NCI-H2107 treated with DMSO at 0.1 percent for 48 hours (cell line): ENCODE results near the gene ATAD3C.
"Not testable (repeated sequence)": the region's sequence is repeated elsewhere in the genome, so short reads cannot be mapped to it uniquely, and the experiment has no call there.

Experiments used
- DNase-seq: peaks from one replicate; lab custom pipeline; 2025; ENCODE audit not compliant: unreplicated experiment; lab: John Stamatoyannopoulos, UW

The ATAD3C gene

GRCh38 chr1:1449099-1449739, at the start of gene ATAD3C:
Gene ATAD3C (plus strand): TSS chr1:1449689. CDS start chr1:1450684, 995 bp downstream.
- DNase-seq = no peak

DNA sequence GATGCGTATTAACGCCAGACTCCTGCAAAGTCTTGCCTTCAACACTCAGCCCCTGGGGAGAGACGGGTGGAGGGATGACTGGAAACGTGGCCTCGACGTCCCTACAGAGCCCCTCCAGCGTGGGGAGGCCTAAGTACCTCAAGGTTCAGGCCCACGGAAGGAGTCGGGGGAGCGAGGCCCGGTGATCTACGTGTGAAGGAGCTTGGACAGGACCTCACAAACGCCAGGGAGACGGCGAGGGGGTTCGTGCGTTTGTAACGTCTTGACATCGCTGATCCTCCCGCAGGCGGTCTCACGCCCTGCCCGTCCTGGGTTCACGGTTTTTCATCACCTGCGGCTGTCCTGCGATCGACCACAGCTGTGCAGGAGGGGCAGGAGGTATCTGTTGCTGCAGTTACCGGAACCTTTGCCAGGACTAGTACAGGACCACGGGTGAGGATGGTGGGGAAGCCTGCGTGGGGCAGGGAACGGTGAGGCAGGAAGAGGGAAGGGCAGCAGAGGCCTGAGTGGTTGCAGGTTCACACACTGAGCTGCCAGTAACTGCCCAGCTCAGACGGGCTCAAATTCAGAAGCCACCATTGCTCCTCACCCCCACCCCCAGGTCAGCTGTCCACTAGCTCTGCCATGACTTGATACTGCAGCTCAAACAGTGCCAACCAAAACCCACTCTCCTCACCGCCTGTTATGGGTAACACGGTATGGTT, 49.5 kb upstream of the ATAD3C start:
- DNase-seq = no peak

- DNase-seq = no peak
These were observed 48.7 kb upstream of the ATAD3C start for GRCh38 chr1:1400576-1401456.

DNA sequence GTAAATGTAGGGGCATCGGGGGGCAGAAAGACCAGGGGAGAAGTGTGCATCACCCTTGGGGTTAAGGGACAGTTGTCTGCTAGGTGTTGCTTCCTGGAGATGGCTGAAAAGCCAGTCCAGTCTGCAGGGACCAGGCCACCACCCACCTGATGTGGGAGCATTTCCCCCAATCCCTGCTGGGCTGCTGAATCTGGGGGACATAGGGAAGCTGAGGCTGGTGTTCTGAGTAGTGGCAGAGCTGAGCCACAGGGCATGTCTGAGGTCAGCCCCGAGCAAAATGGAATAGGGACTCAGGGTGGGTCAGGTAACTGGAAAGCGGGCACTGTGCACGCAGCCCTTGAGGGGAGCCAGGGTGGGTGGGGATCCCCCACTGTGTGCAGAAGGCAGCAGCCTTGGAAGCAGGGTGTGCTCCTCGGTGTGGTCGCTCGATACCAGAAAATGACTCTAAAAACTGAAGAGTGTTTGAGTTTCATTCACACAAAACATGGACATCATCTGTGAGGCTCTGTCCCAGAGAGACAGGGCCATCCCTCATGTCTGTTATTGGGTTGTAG, 48.0 kb upstream of the ATAD3C start:
- DNase-seq = no peak

DNA sequence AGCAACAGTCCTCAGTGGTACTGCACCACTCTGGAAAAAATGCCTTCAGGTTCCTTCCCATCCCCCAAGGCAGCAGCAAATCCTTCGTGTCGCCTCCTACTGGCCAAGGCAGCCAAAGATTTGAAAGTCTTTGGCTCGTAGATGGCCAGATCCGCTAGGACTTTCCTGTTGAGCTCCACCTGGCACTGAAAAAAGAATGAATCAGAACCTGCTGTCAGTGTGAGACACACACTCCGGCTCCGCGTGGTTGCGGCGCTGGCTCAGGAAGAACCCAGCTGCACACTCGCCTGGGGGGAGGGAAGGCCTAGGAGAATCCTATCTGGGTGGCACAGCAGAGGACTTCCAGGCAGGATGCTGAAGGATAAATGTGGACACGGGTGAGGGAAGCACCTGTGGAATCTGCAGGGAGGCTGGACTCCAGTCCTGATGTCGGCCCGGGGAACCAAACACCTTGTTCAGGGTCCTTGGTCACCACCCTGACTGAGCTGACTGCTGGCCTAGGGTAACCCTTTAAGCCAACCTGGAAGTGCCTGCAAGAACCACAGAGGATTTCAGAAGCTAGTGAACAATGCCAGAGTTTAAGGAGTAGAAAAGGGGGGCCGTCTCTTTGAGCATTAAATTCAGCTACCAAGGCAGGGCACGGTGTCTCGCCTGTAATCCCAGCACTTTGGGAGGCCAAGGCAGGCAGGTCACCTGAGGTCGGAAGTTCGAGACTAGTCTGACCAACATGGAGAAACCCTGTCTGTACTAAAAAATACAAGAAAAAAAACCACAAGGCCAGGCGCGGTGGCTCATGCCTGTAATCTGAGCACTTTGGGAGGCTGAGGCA, 47.2 kb upstream of the ATAD3C start:
- DNase-seq = no peak

DNA sequence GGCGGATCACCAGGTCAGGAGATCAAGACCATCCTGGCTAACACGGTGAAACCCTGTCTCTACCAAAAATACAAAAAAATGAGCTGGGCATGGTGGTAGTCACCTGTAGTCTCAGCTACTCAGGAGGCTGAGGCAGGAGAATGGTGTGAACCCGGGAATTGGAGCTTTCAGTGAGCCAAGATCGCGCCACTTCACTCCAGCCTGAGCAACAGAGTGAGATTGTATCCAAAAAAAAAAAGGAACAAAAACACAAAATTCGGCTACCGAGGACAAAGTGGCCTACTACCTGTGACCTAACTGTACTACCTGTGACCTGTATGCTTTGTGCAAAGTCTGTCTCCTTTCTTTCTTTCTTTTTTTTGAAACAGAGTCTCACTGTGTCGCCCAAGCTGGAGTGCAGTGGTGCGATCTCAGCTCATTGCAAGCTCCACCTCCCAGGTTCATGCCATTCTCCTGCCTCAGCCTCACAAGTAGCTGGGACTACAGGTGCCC, 46.5 kb upstream of the ATAD3C start:
- not testable (repeated sequence) for DNase-seq

DNA sequence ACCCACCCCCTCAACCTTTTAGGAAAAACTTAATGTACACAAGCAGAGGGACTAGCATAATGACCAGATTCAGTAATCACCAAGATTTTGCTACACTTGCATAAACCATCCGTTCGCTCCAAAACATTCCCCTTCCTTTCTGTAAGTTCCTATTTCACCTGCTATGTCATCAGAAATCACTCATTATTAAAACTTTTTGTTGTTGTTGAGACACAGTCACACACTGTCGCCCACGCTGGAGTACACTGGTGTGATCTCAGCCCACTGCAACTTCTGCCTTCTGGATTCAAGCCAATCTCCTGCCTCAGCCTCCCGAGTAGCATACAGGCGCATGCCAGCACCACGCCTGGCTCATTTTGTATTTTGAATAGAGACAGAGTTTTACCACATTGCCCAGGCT, 45.8 kb upstream of the ATAD3C start:
- DNase-seq = no peak

- DNase-seq = no peak
These were observed 43.2 kb upstream of the ATAD3C start for GRCh38 chr1:1406101-1406820.

DNA sequence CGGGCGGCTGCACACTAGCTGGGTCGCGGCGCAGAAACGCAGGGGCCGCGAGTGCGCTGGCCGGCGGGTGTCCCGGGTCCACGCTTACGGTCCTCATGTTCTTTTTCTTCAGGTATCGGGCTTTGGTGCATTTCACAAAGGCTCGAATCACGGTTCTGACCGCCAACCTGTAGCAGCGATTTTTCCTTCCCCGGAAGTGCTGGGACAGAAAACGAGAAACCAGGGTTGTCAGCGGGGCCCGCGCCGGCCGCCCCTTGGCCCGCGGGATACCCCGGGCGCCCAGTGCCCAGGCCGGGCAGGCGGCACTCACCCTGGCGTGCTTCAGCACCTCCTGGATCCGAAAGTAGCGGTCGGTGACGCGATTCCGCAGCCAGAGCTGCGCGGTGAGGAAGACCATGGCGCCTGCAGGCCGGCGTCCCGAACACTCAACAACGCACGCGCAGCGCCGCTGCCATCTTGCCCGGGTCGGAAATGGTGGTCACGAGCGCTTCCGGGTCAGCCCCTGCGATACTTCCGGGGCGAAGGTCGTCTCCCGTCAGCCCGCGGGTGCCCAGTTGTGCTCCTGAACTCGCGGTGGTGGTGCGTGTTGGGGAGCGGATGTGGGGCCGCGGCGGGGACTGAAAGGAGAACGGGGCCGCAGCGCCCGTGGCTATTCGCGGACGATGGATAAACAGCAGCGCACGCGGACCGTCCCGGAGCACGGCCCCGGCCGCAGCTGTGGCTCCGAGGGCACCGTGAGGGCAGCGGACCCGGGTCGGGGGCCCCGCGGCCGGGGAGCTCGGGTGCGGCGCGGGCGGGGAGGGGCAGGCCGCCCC, 42.5 kb upstream of the ATAD3C start, which contains the start of gene MRPL20:
Gene MRPL20 (minus strand): TSS at position 473 of the 815 bp plus-strand sequence. CDS start 76 bp downstream, at position 397.
- peak; percentile 6 for DNase-seq

- DNase-seq = no peak
These were observed 41.7 kb upstream of the ATAD3C start for GRCh38 chr1:1407636-1408318.

- DNase-seq = not testable (repeated sequence)
These were observed 39.3 kb upstream of the ATAD3C start for GRCh38 chr1:1410238-1410637.

GRCh38 chr1:1411626-1412025, 37.9 kb upstream of the ATAD3C start:
- no peak for DNase-seq

GRCh38 chr1:1412311-1412902, 37.1 kb upstream of the ATAD3C start:
- not testable (repeated sequence) for DNase-seq

- no peak for DNase-seq
These were observed 33.7 kb upstream of the ATAD3C start for GRCh38 chr1:1415751-1416150.

DNA sequence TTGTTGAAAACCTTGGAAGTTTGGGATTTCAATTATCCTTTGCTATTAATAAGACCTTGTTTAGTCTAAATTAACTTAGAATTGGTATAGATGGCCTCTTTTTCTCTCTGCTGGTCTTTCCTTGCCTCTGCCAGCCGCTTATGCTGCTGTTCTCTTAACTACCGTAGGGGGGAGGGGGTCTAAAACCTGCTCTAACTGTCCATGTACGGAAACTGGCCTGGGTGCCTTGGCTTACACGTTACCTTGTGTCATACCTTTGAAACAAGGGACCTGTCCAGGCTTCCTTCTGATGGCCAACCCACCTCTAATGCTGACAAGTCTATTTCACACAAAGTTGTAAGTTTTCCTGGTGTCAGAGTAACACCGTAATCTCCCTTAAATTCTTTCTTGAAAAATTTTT, 32.1 kb upstream of the ATAD3C start:
- DNase-seq = not testable (repeated sequence)

- not testable (repeated sequence) for DNase-seq
These were observed 31.5 kb upstream of the ATAD3C start for GRCh38 chr1:1417825-1418463.
